Measurements from ENCODE around the gene NXPH4.

DNA sequence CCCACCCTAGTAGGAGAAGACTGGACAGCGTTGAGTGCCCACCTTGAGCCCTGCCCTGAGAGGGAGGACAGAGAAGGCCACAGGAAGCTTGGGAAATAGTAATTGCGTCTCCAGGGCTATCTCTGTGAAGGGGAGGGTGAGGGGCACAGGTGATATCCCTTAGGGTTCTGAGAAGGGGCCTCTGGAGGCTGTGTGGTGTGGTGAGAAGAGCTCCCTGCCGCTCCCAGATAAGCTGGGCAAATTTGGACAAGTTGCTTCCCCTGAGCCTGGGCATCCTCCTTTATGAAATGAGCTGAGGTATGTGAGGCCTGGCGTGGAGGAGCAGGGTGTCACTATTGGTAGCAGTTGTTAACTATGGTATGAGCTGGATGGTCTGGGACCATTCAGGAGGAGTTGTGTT, 45.7 kb upstream of the NXPH4 start:
- no peak for TF ChIP-seq POLR2AphosphoS5 (IDR thresholded peaks at IDR 0.05)
- no peak for TF ChIP-seq RAD21 (conservative IDR thresholded peaks at IDR 0.05)
- no peak for TF ChIP-seq EZH2 (IDR thresholded peaks at IDR 0.05; ENCODE audit: borderline replicate concordance, insufficient read depth, low read length, poor library complexity, severe bottlenecking)
- TF ChIP-seq TAF1 (IDR thresholded peaks at IDR 0.05; ENCODE audit: low read depth), result no peak
- TF ChIP-seq, protein P1, sequence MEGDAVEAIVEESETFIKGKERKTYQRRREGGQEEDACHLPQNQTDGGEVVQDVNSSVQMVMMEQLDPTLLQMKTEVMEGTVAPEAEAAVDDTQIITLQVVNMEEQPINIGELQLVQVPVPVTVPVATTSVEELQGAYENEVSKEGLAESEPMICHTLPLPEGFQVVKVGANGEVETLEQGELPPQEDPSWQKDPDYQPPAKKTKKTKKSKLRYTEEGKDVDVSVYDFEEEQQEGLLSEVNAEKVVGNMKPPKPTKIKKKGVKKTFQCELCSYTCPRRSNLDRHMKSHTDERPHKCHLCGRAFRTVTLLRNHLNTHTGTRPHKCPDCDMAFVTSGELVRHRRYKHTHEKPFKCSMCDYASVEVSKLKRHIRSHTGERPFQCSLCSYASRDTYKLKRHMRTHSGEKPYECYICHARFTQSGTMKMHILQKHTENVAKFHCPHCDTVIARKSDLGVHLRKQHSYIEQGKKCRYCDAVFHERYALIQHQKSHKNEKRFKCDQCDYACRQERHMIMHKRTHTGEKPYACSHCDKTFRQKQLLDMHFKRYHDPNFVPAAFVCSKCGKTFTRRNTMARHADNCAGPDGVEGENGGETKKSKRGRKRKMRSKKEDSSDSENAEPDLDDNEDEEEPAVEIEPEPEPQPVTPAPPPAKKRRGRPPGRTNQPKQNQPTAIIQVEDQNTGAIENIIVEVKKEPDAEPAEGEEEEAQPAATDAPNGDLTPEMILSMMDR (IDR thresholded peaks at IDR 0.05; ENCODE audit: poor library complexity, severe bottlenecking), result no peak
- no peak for TF ChIP-seq EP300 (conservative IDR thresholded peaks at IDR 0.05; ENCODE audit: poor library complexity, severe bottlenecking)

Measured in neural cell (in vitro differentiated cells).